Central memory CD4-positive, alpha-beta T cell (primary cell): ENCODE results near the gene CYB5R4.
"Not testable (repeated sequence)": the region's sequence is repeated elsewhere in the genome, so short reads cannot be mapped to it uniquely, and the experiment has no call there.

Source experiments
- DNase-seq: peaks from one replicate; pipeline ENCODE4 v3.0.0; 2022

Gene CYB5R4

GRCh38 chr6:83867043-83867442, 7.6 kb downstream of the CYB5R4 start:
- DNase-seq, result no peak

GRCh38 chr6:83867527-83868161, 8.2 kb downstream of the CYB5R4 start:
- DNase-seq, result no peak

- DNase-seq, result no peak
Observed at GRCh38 chr6:83868639-83869038, 9.2 kb downstream of the CYB5R4 start.

DNA sequence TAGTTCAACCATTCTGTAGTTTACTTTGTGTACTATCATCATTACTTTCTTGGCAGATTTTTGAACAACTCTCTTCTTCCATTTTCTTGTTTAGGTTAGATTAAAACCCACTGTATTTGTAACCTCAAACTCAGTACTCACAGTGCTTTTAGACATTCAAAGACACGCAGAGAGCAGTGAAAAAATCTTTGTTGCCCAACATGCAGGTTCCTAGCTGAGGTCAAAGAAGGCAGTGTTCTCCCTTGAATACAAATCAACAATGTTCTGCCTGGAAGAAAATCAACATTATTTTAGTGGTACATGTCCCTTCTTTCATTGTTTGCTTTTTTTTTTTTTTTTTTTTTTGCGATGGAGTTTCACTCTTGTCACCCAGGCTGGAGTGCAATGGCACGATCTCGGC, 11.2 kb downstream of the CYB5R4 start:
- DNase-seq, result no peak

- DNase-seq, result no peak
Observed at GRCh38 chr6:83872386-83873118, 13.1 kb downstream of the CYB5R4 start.

- DNase-seq, result no peak
Observed at GRCh38 chr6:83873869-83874268, 14.4 kb downstream of the CYB5R4 start.

DNA sequence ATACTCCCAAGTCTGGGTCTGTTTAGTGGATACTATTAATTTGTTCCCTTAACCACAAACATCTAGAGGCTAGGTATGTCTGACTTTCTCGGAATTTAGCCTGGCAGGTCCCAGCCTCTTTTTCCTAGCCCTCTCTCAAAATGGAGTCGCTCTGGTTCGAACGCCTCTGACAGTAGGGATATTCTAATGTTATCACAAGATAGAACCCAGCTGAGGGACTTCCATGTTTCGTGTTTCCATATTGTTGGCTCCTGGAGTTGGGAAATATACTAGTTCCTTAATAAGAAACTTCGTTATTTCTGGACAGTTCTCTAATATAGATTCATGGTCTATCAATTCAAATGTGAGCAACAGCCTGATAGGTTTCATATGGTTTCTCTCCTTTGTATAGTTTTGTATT, 16.4 kb downstream of the CYB5R4 start:
- DNase-seq, result no peak

DNA sequence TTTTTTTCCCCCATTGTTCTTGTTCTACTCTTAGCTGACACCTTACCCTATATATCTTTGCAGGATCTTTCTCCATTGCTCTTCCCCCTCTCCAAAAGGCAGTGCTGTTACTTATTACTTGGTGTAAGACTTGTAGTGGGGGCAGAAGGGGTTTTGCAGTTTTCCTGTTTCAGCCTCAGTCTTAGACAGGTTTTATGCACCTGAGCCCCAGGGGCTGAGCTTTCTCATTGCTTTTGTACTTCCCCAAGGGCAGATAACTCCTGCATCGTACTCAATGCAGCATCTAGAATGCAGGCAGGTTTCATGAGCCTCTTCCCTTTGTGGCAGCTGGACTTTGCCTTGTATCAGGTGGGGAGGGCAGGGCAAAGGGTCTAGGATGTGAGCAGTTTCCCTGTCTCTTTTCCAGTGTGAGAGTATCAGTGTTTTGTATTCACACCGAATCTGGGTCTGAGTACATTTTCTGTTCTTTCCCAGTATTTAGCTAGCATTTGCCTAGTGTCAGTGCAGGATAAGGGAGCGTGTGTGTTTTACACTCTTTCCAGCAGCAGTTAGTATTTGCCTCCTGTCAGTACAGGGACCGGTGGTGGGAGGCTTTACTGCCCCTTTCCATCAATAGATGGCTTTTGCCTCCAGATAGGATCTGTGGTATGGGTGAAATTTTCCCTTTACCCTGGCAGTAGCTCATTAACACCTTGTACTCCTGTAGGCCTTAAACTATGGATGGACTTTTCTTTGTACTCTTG, 19.6 kb downstream of the CYB5R4 start:
- no peak for DNase-seq

DNA sequence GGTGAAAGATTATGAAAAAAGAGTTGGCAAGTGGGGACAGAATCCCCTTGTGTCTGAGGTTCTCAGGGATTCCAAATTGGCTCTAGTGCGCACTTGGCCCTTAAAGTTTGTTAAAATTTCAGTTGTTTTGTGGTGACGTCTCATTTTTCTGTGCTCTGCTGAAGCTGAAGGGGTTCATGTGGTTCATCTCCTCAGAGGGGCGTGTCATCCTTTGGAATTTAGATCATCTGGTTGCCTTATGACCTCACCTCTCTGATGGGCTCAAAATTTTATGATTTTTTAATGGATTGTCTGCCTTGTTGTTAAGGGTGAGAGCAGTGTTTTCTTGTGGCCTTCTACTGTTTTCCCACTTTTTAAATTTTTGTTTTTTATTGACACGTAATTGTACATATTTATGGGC, 20.3 kb downstream of the CYB5R4 start:
- DNase-seq, result no peak

- no peak for DNase-seq
Observed at GRCh38 chr6:83883240-83883639, 23.8 kb downstream of the CYB5R4 start.

DNA sequence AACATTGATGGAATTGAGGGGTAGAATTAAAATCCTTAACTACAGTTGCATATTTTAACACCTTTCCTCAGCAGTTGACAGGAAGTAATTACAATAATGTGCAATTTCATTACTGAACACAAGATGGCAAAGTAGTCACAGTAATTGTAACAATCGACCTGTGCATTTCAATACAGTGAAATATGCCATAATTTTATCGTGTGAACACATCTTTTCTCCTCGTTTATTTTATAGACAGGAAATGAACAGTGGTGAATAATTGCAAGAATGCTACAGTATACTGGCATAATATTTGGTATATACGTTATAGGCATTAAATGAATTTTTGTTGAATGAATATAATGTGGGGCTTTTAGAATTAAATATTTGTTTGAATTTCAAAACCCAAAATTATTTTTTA, 25.0 kb downstream of the CYB5R4 start:
- peak; percentile 27 for DNase-seq

DNA sequence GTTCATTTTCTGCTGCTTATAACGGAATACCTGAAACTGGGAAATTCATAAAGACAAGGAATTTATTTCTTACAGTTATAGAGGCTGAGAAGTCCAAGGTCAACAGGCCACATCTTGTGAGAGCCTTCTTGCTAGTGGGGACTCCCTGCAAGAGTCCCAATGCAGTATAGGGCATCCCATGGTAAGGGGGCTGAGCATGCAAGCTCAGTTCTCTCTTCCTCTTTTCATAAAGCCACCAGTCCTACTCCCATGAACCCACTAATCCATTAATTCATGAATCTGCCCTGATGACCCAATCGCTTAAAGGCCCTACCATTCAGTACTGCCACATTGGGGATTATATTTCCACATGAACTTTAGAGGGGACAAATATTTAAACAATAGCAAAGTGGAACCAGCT, 26.5 kb downstream of the CYB5R4 start:
- no peak for DNase-seq

DNA sequence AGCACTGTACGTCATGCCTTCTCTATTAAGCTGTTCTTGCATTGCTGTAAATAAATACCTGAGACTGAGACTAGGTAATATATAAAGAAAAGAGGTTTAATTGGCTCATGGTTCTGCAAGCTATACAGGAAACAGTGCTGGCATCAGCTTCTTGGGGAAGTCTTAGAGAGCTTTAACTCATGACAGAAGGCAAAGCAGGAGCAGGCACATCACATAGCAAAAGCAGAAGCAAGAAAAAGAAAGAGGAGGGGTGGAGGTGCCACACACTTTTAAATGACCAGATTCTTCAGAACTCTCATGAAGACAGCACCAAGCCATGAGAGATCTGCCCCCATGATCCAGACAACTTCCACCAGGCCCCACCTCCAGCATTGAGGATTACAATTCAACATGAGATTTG, 30.1 kb downstream of the CYB5R4 start:
- DNase-seq, result no peak

GRCh38 chr6:83890520-83890919, 31.0 kb downstream of the CYB5R4 start:
- DNase-seq, result no peak

- DNase-seq, result no peak
Observed at GRCh38 chr6:83891586-83891985, 32.1 kb downstream of the CYB5R4 start.

- DNase-seq, result no peak
Observed at GRCh38 chr6:83893024-83893423, 33.5 kb downstream of the CYB5R4 start.

GRCh38 chr6:83897094-83897493, 37.6 kb downstream of the CYB5R4 start:
- not testable (repeated sequence) for DNase-seq

DNA sequence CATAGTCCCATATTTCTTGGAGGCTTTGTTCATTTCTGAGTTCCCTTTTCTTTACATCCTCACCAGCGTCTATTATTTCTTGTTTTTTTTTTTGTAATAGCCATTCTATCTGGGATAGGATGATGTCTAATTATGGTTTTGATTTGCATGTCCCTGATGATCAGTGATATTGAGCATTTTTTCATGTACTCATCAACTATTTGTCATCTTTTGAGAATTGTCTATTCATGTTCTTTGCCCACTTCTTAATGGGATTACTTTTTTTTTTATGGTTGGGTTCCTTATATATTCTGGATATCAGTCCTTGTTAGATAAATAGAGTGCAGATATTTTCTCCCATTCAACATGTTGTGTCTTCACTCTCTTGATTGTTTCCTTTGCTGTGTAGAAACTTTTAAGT, 42.1 kb downstream of the CYB5R4 start:
- DNase-seq, result no peak

GRCh38 chr6:83904395-83904794, 44.9 kb downstream of the CYB5R4 start:
- no peak for DNase-seq

DNA sequence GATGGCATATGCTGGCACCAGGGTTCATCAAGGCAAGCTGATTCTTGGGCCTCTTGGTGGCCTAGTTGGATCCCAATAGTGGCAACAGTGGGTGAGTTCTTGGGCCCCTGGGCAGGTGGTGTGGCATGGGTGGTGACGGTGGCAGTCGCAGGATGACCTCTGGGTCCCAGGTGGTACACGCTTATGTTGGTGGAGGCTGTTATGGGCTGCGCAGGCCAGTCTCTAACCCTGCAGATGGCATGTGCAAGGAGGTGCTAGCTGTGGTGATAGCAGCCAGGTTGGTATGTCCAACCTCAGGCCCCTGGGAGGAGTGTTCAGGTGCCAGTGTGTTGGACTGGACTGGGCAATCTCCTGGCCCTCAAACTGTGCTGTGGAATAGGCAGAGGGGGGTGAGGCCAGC, 46.2 kb downstream of the CYB5R4 start:
- DNase-seq, result no peak

- not testable (repeated sequence) for DNase-seq
Observed at GRCh38 chr6:83907623-83908390, 48.3 kb downstream of the CYB5R4 start.

- DNase-seq, result no peak
Observed at GRCh38 chr6:83908813-83909212, 49.3 kb downstream of the CYB5R4 start.

GRCh38 chr6:83911278-83911677, 51.8 kb downstream of the CYB5R4 start:
- no peak for DNase-seq
